CD4-positive, alpha-beta T cell treated with Interferon gamma for 1 hour (primary cell): ENCODE measurements around the gene ZBTB20.

ENCODE experiments used
- DNase-seq: peaks from one replicate; pipeline ENCODE4 v3.0.0-alpha.2; 2020

The ZBTB20 gene

GRCh38 chr3:115018694-115019093, 128.4 kb downstream of the ZBTB20 start:
- DNase-seq: no peak

GRCh38 chr3:115007966-115008365, 139.1 kb downstream of the ZBTB20 start:
- DNase-seq: no peak

GRCh38 chr3:115004201-115005140, 142.6 kb downstream of the ZBTB20 start:
- DNase-seq: no peak

DNA sequence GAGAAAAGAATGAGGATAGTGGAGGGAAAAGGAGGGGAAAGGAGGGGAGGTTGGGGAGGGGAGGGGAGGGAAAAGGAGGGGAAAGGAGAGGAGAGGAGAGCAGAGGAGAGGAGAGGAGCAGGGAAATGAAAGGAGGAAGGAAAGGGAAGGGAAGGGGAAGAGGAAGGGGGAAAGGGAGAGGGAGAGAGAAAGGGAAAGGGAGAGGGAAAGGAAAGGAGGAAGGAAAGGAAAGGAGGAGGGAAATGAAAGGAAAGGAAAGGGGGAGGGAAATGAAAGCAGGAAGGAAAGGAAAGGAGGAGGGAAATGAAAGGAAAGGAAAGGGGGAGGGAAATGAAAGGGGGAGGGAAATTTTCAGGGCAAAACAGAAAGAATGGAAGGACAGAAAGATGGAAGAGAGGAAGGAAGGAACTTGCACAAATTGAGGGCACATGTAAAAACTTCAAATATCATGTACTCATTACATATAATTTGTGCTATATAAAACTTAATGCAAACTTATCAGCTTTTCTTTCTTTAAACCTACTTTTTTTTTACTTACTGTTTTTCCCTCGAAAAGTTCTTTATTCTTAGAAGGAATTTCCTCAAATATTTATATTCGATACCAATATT, 148.0 kb downstream of the ZBTB20 start:
- DNase-seq: no peak

- DNase-seq: no peak
Measured at GRCh38 chr3:114994554-114995341, 152.3 kb downstream of the ZBTB20 start.

- no peak for DNase-seq
Measured at GRCh38 chr3:114985776-114986175, 161.3 kb downstream of the ZBTB20 start.

DNA sequence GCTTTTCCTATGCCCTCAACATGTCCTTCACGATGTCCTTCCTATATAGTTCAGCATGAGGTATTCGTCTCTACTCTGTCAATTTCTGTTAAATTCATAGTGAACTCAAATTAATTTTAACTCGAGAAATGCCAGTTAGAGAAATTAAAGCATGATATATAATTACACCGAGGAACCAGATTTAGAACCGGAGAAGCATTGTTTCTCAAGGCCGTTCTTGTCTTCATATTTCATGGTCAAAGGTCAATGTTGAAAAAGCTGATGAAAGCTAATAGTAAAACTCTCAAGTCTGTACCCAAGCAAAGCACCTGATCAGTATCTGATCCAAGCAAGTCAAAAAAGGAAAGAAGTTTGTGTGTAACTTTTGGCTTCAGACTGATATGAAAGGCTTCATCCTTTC, 163.8 kb downstream of the ZBTB20 start:
- no peak for DNase-seq

GRCh38 chr3:114974387-114974786, 172.7 kb downstream of the ZBTB20 start:
- DNase-seq: no peak

GRCh38 chr3:114973536-114973935, 173.6 kb downstream of the ZBTB20 start:
- no peak for DNase-seq

GRCh38 chr3:114967168-114967567, 179.9 kb downstream of the ZBTB20 start:
- no peak for DNase-seq

DNA sequence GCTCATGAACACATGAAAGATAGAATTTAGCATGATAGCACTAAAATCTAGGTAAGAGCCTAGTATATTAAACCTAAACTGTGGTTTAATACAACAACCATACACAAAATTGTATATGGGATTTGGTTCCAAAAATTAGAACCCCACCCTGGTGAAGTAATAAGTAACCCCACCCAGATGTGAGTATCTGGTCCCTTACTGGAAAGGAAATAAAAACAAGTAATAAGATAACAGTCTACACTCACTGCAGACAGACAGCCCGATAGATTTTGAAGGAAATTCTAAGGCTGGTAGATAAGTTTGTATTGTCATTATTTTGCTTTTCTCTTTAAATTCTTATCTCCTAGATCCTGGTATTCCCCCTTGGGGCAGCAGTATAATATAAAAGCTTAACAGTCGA, 184.9 kb downstream of the ZBTB20 start:
- no peak for DNase-seq

DNA sequence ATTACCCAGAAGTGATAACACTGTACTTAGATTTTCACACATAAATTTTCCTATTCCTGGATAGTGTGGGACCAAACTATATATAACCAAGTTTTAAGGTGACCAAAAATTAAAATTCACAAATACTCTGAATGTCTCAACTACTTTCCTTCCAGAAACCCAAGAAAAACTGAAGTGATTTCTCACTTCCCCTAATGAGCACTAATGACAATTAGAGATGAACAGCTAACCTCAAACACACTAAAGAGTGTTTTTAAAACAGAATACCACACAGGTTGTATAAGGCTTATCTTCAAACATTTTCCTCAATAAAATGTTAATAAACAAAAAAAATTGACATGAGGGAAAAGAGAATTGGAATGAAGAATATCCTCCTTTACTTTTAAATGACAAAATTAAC, 188.2 kb downstream of the ZBTB20 start:
- DNase-seq: no peak

GRCh38 chr3:114953800-114954199, 193.3 kb downstream of the ZBTB20 start:
- DNase-seq: no peak

- no peak for DNase-seq
Measured at GRCh38 chr3:114953215-114953799, 193.8 kb downstream of the ZBTB20 start.

- no peak for DNase-seq
Measured at GRCh38 chr3:114942773-114943172, 204.3 kb downstream of the ZBTB20 start.

GRCh38 chr3:114941626-114942309, 205.3 kb downstream of the ZBTB20 start:
- no peak for DNase-seq

- no peak for DNase-seq
Measured at GRCh38 chr3:114939920-114940319, 207.2 kb downstream of the ZBTB20 start.

DNA sequence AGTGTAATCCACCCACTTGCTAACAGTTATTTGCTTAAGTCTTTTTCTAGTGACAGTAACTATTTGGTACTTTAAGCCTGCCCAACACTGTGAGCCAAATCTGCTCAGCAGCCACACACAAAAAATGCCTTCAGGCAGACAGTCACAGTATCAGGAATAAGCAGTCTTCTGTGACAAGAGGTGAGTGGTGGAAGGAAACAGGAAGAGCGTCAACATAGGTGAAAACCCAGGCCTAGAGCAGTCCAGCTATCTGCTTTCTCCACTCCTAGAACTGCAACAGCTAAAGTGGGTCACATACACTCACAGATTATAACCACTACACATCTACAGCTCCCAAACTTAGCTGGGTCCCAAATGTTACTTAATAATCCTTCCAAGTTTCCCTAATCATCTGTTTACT, 213.7 kb downstream of the ZBTB20 start:
- DNase-seq: no peak

GRCh38 chr3:114929971-114930732, 216.9 kb downstream of the ZBTB20 start:
- DNase-seq: no peak

- DNase-seq: no peak
Measured at GRCh38 chr3:114928989-114929640, 218.0 kb downstream of the ZBTB20 start.

DNA sequence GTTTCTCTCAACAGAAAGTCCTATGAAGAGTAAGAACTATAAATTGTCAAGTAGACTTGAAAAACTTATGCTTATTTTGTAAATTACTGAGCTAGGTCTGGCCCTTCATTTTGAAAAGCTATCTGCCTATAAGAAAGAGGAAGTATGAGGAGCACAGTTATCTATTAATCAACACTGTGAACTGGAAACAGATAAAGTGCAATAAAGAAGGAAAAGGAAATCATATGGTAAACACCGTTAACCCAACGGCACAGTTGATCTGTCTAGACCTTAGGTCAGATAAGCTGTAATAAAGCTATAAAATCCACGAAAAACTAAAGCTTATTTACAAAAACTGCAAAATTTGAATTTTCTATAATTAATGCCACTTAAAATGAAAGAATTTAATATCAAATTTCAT, 242.5 kb downstream of the ZBTB20 start:
- no peak for DNase-seq
